ENCODE measurements around the gene UNC13A. TPM values are rescaled to one million over a fixed set of nuclear protein-coding genes. Genes with fewer than 3 reads are reported as not detected.

The UNC13A gene
- total RNA-seq, 4 donors from 2014 or later = under 0.01 to 0.40 (median 0.15) TPM

DNA sequence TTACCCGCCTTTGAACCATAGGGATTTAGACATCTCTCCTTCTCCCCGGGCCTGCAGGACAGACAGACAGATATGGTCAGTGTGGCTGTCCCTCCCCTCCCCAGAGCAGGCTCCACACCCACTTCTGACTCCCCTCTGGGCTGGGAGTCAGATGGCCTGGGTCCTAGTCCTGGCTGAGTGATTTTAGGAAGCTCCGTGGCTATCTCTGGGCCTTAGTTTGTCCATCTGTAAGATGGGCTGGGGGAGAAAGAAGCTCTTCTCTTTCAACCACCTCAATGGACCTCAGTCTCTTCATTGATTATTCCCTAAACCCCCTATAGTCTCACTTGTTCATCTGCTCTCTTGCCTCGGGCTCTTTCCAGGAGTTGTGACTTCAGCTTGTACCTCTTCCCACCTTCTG is 35.5 kb downstream of the UNC13A start:
- peaks cover 0 to 13% (median 0%) of the 10 kb centered on the region in 3 donors for H3K9me3 ChIP-seq
- TF ChIP-seq EP300 (IDR thresholded peaks at IDR 0.05) = no peak
- TF ChIP-seq, protein P1, sequence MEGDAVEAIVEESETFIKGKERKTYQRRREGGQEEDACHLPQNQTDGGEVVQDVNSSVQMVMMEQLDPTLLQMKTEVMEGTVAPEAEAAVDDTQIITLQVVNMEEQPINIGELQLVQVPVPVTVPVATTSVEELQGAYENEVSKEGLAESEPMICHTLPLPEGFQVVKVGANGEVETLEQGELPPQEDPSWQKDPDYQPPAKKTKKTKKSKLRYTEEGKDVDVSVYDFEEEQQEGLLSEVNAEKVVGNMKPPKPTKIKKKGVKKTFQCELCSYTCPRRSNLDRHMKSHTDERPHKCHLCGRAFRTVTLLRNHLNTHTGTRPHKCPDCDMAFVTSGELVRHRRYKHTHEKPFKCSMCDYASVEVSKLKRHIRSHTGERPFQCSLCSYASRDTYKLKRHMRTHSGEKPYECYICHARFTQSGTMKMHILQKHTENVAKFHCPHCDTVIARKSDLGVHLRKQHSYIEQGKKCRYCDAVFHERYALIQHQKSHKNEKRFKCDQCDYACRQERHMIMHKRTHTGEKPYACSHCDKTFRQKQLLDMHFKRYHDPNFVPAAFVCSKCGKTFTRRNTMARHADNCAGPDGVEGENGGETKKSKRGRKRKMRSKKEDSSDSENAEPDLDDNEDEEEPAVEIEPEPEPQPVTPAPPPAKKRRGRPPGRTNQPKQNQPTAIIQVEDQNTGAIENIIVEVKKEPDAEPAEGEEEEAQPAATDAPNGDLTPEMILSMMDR (IDR thresholded peaks at IDR 0.05) = no peak
- no peak for TF ChIP-seq POLR2AphosphoS5 (IDR thresholded peaks at IDR 0.05)
- TF ChIP-seq POLR2A (IDR thresholded peaks at IDR 0.05) = no peak
- H3K36me3 ChIP-seq = no peaks in the 10 kb centered on the region
- peaks cover 54% of the 10 kb centered on the region for H3K27me3 ChIP-seq
- no peak overlapping the region for H3K4me3 ChIP-seq
- WGBS, 2 donors (ENCODE audit: low coverage in 1 of 2) = 55 to 80% methylated on average over 2 to 3 of the region's 4 CpGs
- H3K27ac ChIP-seq = no peak overlapping the region
- no peak for ATAC-seq
- no peaks in the 10 kb centered on the region for H3K4me1 ChIP-seq

DNA sequence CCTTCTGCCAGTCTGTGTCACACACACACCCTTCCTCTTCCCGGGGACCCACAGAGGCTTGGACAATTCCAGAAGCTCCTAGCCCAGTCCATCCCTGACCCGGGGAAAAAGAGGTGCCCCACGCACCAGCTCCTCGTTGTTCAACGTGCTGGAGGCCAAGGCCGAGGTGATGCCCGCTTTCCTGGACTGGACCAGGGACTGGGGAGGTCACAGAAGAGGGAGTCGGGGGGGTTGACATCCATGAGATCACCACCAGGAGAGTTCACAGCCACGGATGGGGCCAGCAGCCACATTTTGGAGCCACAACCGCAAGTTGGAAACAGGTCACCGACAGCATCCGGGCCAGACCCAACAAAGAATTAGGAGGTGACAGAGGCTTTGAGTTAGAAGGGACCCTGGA is 39.4 kb downstream of the UNC13A start:
- ATAC-seq = no peak
- Histone ChIP-seq H3K4me1 (no peaks in the 10 kb centered on the region), H3K27ac (no peak overlapping the region), H3K4me3 (no peak overlapping the region), H3K27me3 (peaks cover 64% of the 10 kb centered on the region), H3K9me3 (peaks cover 0 to 1% (median 0%) of the 10 kb centered on the region in 3 donors), H3K36me3 (no peaks in the 10 kb centered on the region)
- WGBS, 2 donors (ENCODE audit: low coverage in 1 of 2) = 93% methylated on average over 3 of the region's 12 CpGs; no CpG with 5 or more reads in 1 of the 2 donors
- TF ChIP-seq EP300 (IDR thresholded peaks at IDR 0.05) (no peak), POLR2A (IDR thresholded peaks at IDR 0.05) (no peak), POLR2AphosphoS5 (IDR thresholded peaks at IDR 0.05) (no peak)
- TF ChIP-seq, protein P1 (IDR thresholded peaks at IDR 0.05) = no peak

DNA sequence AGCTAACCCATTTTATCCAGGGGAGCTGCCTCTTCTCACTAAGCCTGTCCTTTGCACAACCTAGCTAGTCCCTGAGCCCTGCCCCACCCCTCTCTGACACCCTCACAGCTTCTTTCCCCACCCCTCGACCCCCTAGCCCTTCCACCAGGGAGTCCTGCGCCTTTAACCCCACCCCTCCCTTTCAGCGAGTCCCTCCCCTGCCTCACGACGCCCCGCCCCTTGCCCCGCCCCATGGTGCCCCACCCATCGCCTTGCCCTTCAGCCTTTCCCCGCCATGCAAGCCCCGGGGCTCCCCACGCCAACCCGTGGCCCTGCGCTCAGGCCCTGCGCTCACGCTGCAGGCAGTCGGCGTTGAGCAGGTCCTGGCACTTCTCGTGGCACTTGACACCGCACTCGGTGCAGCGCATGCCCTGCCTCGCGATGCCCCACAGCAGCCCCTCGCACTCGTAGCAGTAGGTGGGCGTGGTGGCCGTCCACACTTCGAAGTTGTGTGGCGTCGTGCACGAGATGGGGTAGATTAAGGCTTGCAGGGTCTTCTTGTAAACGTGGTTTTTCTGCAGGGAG is 40.0 kb downstream of the UNC13A start:
- Histone ChIP-seq H3K27ac (no peak overlapping the region), H3K36me3 (no peaks in the 10 kb centered on the region), H3K9me3 (no peaks in the 10 kb centered on the region), H3K4me1 (no peaks in the 10 kb centered on the region), H3K27me3 (peaks cover 67% of the 10 kb centered on the region), H3K4me3 (no peak overlapping the region)
- WGBS, 2 donors (ENCODE audit: low coverage in 1 of 2) = 38 to 40% methylated on average over 1 to 10 of the region's 32 CpGs
- ATAC-seq = no peak
- TF ChIP-seq POLR2A (IDR thresholded peaks at IDR 0.05) (no peak), POLR2AphosphoS5 (IDR thresholded peaks at IDR 0.05) (no peak), EP300 (IDR thresholded peaks at IDR 0.05) (no peak)
- TF ChIP-seq, protein P1 (IDR thresholded peaks at IDR 0.05) = no peak

DNA sequence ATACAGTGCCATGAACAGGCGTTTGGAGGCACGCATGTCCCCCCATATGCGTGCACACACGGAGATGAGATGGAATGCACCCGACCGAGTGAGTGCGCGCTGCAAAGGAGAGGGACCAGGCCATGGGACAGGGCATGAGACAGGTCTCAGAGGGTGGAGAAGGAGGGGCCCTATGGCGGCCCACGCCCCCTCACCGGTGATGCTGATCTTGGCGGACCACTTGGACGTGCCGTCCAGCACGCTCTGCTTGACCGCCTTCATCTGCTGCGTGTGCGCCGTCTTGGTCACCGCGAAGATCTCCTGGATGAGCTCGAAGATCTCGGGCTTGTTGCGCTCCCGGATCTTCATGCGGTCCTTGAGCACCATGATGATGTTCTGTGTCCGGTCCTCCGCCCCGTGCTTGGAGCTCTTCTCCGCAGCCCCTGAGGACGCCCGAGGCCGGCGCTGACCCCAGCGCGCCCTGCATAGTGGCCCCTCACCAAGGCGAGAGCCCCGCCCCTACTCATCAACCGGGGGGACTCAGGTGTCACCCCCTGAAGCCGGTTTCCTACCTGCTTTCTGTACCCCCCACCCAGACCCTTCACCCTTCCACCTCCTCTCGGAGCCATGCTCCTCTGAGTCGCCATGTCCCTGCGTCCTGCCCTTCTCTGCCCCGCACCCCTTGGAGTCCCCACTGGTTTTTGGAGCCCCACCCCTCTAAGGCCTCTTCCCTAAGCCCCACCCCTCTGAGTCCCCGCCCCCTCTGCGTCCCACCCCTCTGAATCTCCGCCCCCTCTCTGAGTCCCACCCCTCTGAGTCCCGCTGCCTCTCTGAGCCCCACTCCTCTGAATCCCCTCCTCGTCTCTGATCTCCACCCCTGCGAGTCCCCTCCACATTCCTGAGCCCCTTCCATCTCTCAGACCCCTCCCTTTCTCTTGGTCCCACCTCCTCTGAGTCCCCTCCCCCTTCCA is 40.8 kb downstream of the UNC13A start:
- ATAC-seq = no peak
- Histone ChIP-seq H3K27ac (no peak overlapping the region), H3K4me3 (no peak overlapping the region), H3K27me3 (peaks cover 64% of the 10 kb centered on the region), H3K4me1 (no peaks in the 10 kb centered on the region), H3K9me3 (no peaks in the 10 kb centered on the region), H3K36me3 (no peaks in the 10 kb centered on the region)
- TF ChIP-seq POLR2AphosphoS5 (IDR thresholded peaks at IDR 0.05) = no peak
- TF ChIP-seq, protein P1 (IDR thresholded peaks at IDR 0.05) = no peak
- TF ChIP-seq POLR2A (IDR thresholded peaks at IDR 0.05) = no peak
- TF ChIP-seq EP300 (IDR thresholded peaks at IDR 0.05) = no peak
- WGBS, 2 donors (ENCODE audit: low coverage in 1 of 2) = 57 to 89% methylated on average over 8 to 11 of the region's 50 CpGs

All from gastroesophageal sphincter (tissue), 4 donors.